ENCODE data around the gene PUS7L.

Gene PUS7L, protein sequence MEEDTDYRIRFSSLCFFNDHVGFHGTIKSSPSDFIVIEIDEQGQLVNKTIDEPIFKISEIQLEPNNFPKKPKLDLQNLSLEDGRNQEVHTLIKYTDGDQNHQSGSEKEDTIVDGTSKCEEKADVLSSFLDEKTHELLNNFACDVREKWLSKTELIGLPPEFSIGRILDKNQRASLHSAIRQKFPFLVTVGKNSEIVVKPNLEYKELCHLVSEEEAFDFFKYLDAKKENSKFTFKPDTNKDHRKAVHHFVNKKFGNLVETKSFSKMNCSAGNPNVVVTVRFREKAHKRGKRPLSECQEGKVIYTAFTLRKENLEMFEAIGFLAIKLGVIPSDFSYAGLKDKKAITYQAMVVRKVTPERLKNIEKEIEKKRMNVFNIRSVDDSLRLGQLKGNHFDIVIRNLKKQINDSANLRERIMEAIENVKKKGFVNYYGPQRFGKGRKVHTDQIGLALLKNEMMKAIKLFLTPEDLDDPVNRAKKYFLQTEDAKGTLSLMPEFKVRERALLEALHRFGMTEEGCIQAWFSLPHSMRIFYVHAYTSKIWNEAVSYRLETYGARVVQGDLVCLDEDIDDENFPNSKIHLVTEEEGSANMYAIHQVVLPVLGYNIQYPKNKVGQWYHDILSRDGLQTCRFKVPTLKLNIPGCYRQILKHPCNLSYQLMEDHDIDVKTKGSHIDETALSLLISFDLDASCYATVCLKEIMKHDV

DNA sequence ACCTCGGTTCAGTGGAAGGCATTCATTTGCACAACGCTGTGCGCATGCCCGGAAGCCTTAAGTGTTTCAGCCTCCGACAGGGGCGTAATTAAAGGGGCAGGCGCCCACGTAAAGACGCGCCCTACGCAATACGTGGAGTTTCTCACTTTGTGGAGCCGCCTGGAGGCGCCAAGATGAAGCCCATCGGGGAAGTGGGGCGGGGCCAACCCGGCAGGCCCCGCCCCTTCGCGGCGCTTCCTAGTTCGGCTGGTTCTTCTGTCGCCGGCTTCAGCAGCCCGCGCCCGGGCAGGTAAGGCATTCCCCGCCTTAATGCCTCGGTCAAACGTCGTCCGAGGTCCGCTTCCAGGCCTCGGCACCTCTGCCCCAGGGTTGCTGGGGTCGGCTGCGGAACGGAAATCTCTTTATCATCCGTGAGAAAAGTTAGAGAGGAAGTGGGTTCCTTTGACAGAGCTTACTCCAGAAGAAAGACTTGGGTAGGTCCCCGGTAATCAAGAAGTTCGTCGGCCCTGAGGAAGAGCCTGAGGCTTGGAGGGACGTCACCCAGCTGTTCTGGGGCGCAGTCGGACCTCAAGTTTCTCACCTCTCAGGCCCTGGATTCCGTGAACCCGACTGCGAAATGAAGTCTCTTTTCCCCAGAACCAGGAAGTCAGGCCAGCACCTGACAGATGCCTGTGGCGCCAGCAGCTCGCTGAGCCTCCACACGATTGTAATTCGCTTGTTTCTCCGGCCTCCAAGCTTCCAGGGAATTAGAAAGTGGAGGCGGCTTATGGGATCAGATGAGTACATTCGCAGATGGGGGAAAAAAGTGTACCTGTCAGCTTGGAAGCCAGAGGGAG, at the start of gene PUS7L, which contains the start of gene IRAK4:
Gene PUS7L (minus strand): TSS at position 63 of the 836 bp plus-strand sequence. CDS start 3,545 bp downstream, outside the sequence.
Gene IRAK4 (plus strand): TSS at position 224 of the 836 bp plus-strand sequence. CDS start 9,161 bp downstream, outside the sequence.
- intact Hi-C loops (cut with DNase I) = loop anchor here (5.0 kb wide), 1 partner anchor 48 kb away; the partner anchor contains the start of gene TWF1
- DNase-seq = peak; percentile 88 to 99 (median 94)

GRCh38 chr12:43807386-43807785, 48.8 kb upstream of the PUS7L start:
- intact Hi-C loops (cut with DNase I) = loop anchor here (2.0 to 5.0 kb wide), 2 partner anchors 29 to 50 kb away; partner anchors contain the start of genes IRAK4, PUS7L and TMEM117
- no peak for DNase-seq

DNA sequence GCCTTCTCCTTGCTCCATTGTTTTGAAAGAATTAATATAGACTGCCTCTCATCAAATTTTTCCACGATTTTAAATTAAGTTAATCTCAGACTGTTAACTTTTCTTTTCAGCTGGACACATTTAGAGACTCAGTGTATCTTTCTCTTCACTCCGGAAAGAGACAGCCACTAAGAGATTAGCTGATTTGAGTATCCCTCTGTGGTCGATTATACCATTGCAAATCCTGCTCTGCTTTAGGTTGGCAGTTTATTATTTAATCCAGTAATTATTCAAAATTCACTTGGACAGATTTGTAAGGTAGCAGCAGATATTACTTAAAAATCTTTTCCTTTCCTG, 48.1 kb upstream of the PUS7L start:
- no peak for DNase-seq
- intact Hi-C loops (cut with DNase I) = loop anchor here (2.0 to 5.0 kb wide), 2 partner anchors 30 to 49 kb away; partner anchors contain the start of genes IRAK4, PUS7L and TMEM117

- intact Hi-C loops (cut with DNase I) = loop anchor here (2.0 to 5.0 kb wide), 3 partner anchors 31 to 77 kb away; partner anchors contain the start of genes IRAK4, PUS7L and TMEM117
- DNase-seq = peak; percentile 77 to 98 (median 84)
Measured at GRCh38 chr12:43805860-43806736, 47.5 kb upstream of the PUS7L start, which contains the start of gene TWF1. TSS of gene TWF1 (minus strand) at chr12:43806317. CDS start at chr12:43806245, 72 bp downstream.

GRCh38 chr12:43805149-43805859, 46.7 kb upstream of the PUS7L start:
- intact Hi-C loops (cut with DNase I) = loop anchor here (2.0 to 5.0 kb wide), 2 partner anchors 48 to 77 kb away; partner anchors contain the start of genes IRAK4 and PUS7L
- no peak for DNase-seq

GRCh38 chr12:43797561-43798217, 39.1 kb upstream of the PUS7L start:
- intact Hi-C loops (cut with DNase I) = no loop called here
- DNase-seq = no peak

- intact Hi-C loops (cut with DNase I) = no loop called here
- DNase-seq = no peak
Measured at GRCh38 chr12:43795716-43796280, 37.2 kb upstream of the PUS7L start.

DNA sequence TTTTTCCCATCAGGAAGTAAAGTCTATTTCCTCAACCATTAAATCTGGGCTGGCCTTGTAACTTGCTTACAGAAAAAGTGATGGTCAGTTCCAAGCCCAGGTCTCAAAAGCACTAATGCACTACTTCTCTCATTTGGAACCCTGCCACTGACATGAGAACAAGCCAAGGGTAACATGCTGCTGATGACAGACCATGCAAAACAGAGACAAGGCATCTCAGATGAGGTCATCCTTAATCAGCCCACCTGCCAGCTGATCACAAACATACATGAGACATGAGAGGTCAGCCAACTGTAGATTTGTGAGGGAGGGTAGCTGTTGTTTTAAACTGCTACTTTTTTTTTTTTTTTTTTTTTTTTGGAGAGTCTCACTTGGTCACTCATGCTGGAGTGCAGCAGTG, 31.4 kb upstream of the PUS7L start:
- DNase-seq = no peak
- intact Hi-C loops (cut with DNase I) = no loop called here

- DNase-seq = no peak
- intact Hi-C loops (cut with DNase I) = no loop called here
Measured at GRCh38 chr12:43786899-43787693, 28.5 kb upstream of the PUS7L start.

DNA sequence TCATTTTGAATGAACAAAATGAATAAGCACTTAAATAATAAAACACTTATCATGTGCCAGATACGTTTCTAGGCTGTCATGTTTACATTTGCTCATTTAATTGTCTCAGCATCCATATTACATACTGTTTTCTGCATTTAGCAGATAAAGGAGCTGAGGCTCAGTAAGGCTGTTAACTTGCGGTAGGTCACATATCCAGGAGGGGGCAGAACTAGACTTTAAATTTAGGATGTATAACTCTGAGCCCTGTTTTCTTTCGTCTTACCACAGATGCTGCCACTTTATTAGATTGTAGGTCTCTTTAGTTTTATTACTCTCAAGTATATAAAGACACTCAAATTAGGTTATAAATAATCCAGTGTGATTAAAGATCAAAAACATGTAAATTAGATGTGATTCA, 17.9 kb upstream of the PUS7L start:
- DNase-seq = no peak
- intact Hi-C loops (cut with DNase I) = loop anchor here (1.0 kb wide), 1 partner anchor 106 kb away; no protein-coding TSS in a partner anchor

- intact Hi-C loops (cut with DNase I) = no loop called here
- DNase-seq = no peak
Measured at GRCh38 chr12:43766291-43766690, 7.7 kb upstream of the PUS7L start.

DNA sequence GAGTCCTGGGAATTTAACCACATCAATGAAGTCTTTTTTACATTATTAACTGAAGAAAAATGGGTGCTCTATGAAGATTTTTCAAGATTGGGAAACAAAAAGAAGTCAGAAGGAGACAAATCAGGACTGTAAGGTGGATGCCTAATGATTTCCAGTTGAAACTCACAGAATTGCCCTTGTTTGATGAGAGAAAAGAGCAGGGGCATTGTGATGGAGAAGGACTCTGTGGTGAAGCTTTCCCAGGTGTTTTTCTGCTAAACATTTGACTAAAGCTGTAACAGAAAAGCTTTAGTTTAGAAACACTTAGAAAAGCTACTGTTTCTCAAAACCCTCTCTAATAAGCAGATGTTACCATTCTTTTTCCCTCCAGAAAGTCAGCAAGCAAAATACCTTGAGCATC, 5.9 kb upstream of the PUS7L start:
- intact Hi-C loops (cut with DNase I) = no loop called here
- no peak for DNase-seq

DNA sequence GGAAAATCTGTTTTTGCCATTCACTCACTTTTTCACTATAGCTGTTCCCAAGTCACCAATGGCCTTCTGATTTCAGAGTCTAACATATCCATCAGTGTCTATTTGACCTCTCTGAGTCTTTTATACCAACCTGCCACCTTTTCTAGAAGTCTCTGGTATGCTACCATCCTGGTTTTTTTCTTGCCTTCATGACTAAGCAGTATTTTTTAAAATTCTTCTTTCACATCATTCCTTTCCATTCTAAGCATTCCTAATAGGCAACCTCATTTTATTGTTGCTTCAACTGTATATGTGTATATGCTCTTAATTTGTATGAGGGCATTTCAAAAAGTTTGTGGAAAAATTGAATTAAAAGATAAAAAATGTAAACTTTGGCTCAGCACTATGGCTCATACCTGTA, 5.2 kb upstream of the PUS7L start:
- DNase-seq = no peak
- intact Hi-C loops (cut with DNase I) = no loop called here

- intact Hi-C loops (cut with DNase I) = no loop called here
- no peak for DNase-seq
Measured at GRCh38 chr12:43762596-43762995, 4.0 kb upstream of the PUS7L start.

GRCh38 chr12:43761500-43761899, 2.9 kb upstream of the PUS7L start:
- intact Hi-C loops (cut with DNase I) = no loop called here
- DNase-seq = no peak

DNA sequence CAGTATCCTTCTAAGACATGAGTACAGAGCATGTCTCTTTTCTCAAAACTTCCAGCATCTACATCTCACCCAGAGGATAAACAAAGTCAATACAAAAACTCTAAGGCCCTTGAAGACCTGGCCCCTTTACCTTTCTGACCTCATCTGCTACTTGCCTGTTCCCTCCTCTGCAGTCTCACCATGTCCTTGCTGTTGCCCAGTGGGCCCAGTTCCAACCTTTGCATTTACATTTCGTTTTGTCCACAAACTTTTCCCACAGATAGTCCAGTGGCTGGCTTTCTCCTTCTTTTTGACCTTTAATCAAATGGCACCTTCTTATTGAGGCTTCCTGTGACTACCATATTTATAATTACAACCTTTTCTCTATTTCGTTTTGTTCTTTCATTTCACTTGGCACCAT, 1.8 kb upstream of the PUS7L start:
- intact Hi-C loops (cut with DNase I) = no loop called here
- DNase-seq = no peak

- DNase-seq = peak in 8 of 10 donors; percentile 21 to 88 (median 38)
- intact Hi-C loops (cut with DNase I) = loop anchor here (5.0 kb wide), 1 partner anchor 49 kb away; the partner anchor contains the start of gene TWF1
Measured at GRCh38 chr12:43758247-43758727, 303 bp downstream of the PUS7L start.

Measured in posterior cingulate gyrus (tissue), 11 donors.